Adrenal gland (tissue), 12 donors: ENCODE measurements around the gene OSTC. TPM values are rescaled to one million over a fixed set of nuclear protein-coding genes. Genes with fewer than 3 reads are reported as not detected.

Source experiments
- DNase-seq, 7 donors: peaks; one replicate each; pipeline ENCODE4 v3.0.0-alpha.2; 2019 to 2020
- H3K27ac ChIP-seq, 5 donors: fragments of 200-600 bp; sonication (generic) in 4 of 5; 1 replicate in 3 of 5; 2 replicates in 2 of 5; pipeline versions ENCODE4 v1.5.1 to v1.8.0; 2016 to 2020; ENCODE audit warnings: mild to moderate bottlenecking in 1 of 5
- H3K27me3 ChIP-seq: fragments of 200-600 bp; 2 replicates; pipeline ENCODE4 v1.8.0; 2021
- H3K36me3 ChIP-seq, 2 donors: fragments of 200-600 bp; replicated peaks in 1 of 2; 1 replicate in 1 of 2; 2 replicates in 1 of 2; pipeline versions ENCODE4 v1.5.1 to v1.8.0; 2018 to 2022
- H3K4me1 ChIP-seq, 2 donors: fragments of 200-600 bp; replicated peaks in 1 of 2; 1 replicate in 1 of 2; 2 replicates in 1 of 2; pipeline versions ENCODE4 v1.5.1 to v1.8.0; 2018 to 2021
- H3K4me3 ChIP-seq, 4 donors: fragments of 200-600 bp; sonication (generic) in 3 of 4; one replicate each; pipeline ENCODE4 v1.5.1; 2016 to 2018
- H3K9me3 ChIP-seq, 3 donors: fragments of 200-600 bp; sonication (generic) in 1 of 3; replicated peaks in 1 of 3; 1 replicate in 2 of 3; 2 replicates in 1 of 3; pipeline versions ENCODE4 v1.5.1 to v1.8.0; 2016 to 2021
- POLR2A ChIP-seq, 2 donors: fragments of 450-650 bp; IDR thresholded peaks; one replicate each; pipeline ENCODE4 v1.6.1; 2017; ENCODE audit warnings: antibody characterized with exemption in 2 of 2, mild to moderate bottlenecking in 2 of 2, moderate library complexity in 1 of 2
- WGBS, 4 donors: extraction: QIAGEN DNeasy Blood & Tissue Kit in 2 of 4; methylation state at CpG; one replicate each; pipeline versions ENCODE4 v1.1.5 to v1.1.7; 2013 to 2017; 5-methylcytosine and 5-hydroxymethylcytosine counted together
- intact Hi-C, 2 donors: fragments of 100-400 bp; cut with DNase I; formaldehyde crosslinking; loops; one replicate each; pipeline versions ENCODE4 v1.14.1 to v1.15.0; 2022 to 2023
- polyA plus RNA-seq, 3 donors: library from polyadenylated mRNA; stranded (reverse); fragments of 200-250 nt in 2 of 3; fragments of 350-450 nt in 1 of 3; fragmentation: Illumina TruSeq in 1 of 3; extraction: RNeasy Lipid Tissue Mini Kit (QIAGEN cat#74804) in 1 of 3; gene quantifications; one replicate each; pipeline ENCODE4 v1.2.3, GENCODE V29; 2013 to 2014
- total RNA-seq, 9 donors: library from RNA; depleted of rRNA in 4 of 9; stranded (reverse); fragments of >200 nt in 4 of 9; fragments of 120-200 nt in 1 of 9; fragmentation: NEBNext Ultra II Directional in 1 of 9; extraction: Animal tissue kit (Norgen Biotek cat#: 25700) in 1 of 9; gene quantifications; one replicate each; pipeline versions ENCODE4 v1.1.0 to v1.2.4, GENCODE V29; 2013 to 2023
- TF ChIP-seq, protein P1 (sequence below), 6 experiments: fragments of 450-650 bp in 4 of 6; fragments of 200-600 bp in 2 of 6; sonication (generic) in 1 of 6; IDR thresholded peaks; 1 replicate in 5 of 6; 2 replicates in 1 of 6; pipeline versions ENCODE4 v1.5.1 to v1.8.0; 2016 to 2021; ENCODE audit warnings: antibody characterized with exemption in 6 of 6, mild to moderate bottlenecking in 2 of 6, moderate library complexity in 1 of 6
- donor health status: healthy with polysubstance abuse.
- donor health status: Bipolar disorder and iron deficiency.
- donor health status: DM: yes; HTN: yes; CAD: no.
- donor health status: DM: no; HTN: no; CAD: no.
- donor health status: DM: no; HTN: no; CAD: no.
- donor health status: DM: yes; HTN: yes; CAD: no.

The OSTC gene
- total and polyA plus RNA-seq, 12 donors: 50.4 to 297 (median 75.7) TPM

GRCh38 chr4:108685036-108685686 is 34.8 kb downstream of the OSTC start:
- no peak overlapping the region for H3K4me3 ChIP-seq
- WGBS, 4 donors: 78 to 89% (median 85%) methylated on average over 4 of the region's 4 CpGs
- H3K27me3 ChIP-seq: no peaks in the 10 kb centered on the region
- no peak for DNase-seq
- H3K27ac ChIP-seq: no peak overlapping the region
- TF ChIP-seq POLR2A (IDR thresholded peaks at IDR 0.05): no peak
- intact Hi-C loops: loop anchor here in 1 of 2 donors (10.0 kb wide), 1 partner anchor 720 kb away; no protein-coding TSS in a partner anchor
- H3K9me3 ChIP-seq: no peaks in the 10 kb centered on the region
- H3K36me3 ChIP-seq: no peaks in the 10 kb centered on the region
- H3K4me1 ChIP-seq: no peaks in the 10 kb centered on the region

DNA sequence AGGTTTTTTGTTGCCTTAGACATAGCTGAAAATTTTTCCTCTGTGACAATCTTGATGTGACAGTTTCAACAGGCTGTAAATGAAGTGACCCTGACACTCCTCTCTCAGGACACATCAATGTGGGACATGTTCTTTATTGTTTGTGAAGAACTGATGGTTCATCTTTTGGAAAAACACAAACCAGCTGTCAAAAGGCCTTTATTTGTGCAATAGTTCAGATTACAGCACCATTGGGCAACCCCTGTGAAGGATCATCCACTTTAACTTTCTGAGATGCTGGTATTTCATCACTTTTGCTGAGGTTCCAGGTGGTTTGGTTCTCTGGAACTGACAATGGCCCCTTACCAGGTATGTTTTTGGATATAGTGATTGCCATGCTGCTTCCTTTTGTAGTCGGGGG is 40.3 kb downstream of the OSTC start:
- H3K9me3 ChIP-seq: no peaks in the 10 kb centered on the region
- intact Hi-C loops: no loop called here
- TF ChIP-seq, protein P1, sequence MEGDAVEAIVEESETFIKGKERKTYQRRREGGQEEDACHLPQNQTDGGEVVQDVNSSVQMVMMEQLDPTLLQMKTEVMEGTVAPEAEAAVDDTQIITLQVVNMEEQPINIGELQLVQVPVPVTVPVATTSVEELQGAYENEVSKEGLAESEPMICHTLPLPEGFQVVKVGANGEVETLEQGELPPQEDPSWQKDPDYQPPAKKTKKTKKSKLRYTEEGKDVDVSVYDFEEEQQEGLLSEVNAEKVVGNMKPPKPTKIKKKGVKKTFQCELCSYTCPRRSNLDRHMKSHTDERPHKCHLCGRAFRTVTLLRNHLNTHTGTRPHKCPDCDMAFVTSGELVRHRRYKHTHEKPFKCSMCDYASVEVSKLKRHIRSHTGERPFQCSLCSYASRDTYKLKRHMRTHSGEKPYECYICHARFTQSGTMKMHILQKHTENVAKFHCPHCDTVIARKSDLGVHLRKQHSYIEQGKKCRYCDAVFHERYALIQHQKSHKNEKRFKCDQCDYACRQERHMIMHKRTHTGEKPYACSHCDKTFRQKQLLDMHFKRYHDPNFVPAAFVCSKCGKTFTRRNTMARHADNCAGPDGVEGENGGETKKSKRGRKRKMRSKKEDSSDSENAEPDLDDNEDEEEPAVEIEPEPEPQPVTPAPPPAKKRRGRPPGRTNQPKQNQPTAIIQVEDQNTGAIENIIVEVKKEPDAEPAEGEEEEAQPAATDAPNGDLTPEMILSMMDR (IDR thresholded peaks at IDR 0.05): no peak
- no peak for TF ChIP-seq POLR2A (IDR thresholded peaks at IDR 0.05)

GRCh38 chr4:108693211-108693610 is 42.8 kb downstream of the OSTC start:
- DNase-seq: no peak
- H3K9me3 ChIP-seq: no peaks in the 10 kb centered on the region
- WGBS, 4 donors: 75 to 85% (median 82%) methylated on average over 3 of the region's 3 CpGs
- TF ChIP-seq, protein P1 (IDR thresholded peaks at IDR 0.05): no peak
- TF ChIP-seq POLR2A (IDR thresholded peaks at IDR 0.05): no peak
- H3K4me3 ChIP-seq: no peak overlapping the region
- no peaks in the 10 kb centered on the region for H3K27me3 ChIP-seq
- H3K4me1 ChIP-seq: no peaks in the 10 kb centered on the region
- intact Hi-C loops: no loop called here
- H3K27ac ChIP-seq: no peak overlapping the region
- H3K36me3 ChIP-seq: no peaks in the 10 kb centered on the region

More for the DNA sequence above, 40.3 kb downstream of the OSTC start:
- Histone ChIP-seq H3K36me3 (no peaks in the 10 kb centered on the region), H3K4me3 (no peak overlapping the region), H3K27me3 (no peaks in the 10 kb centered on the region), H3K4me1 (no peaks in the 10 kb centered on the region), H3K27ac (no peak overlapping the region)
- WGBS, 4 donors: 0 to 68% (median 51%) methylated on average over 1 of the region's 1 CpG
- no peak for DNase-seq

DNA sequence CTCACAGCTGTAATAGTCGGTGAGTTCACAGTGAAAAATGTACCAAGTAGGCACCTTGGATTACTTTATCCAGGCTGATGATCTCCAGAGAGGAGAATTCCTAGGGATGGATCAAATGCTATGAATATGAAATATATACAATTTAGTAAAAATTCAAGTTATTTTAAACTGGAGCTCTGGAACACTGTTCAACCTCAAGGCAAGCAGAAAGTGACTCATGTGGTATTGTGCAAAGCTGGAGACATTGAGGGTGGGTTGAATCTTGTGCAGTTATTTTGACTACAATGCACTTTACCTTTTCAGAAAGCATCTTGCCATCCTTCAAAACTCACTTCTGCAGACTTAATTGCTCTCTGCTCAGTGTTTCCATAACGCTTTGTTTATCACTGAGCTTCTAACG is 43.4 kb downstream of the OSTC start:
- no peaks in the 10 kb centered on the region for H3K9me3 ChIP-seq
- intact Hi-C loops: no loop called here
- no peak for DNase-seq
- 83 to 96% (median 90%) methylated on average over 3 of the region's 3 CpGs for WGBS, 4 donors
- H3K27me3 ChIP-seq: no peaks in the 10 kb centered on the region
- H3K36me3 ChIP-seq: no peaks in the 10 kb centered on the region
- no peak overlapping the region for H3K4me3 ChIP-seq
- TF ChIP-seq POLR2A (IDR thresholded peaks at IDR 0.05): no peak
- H3K27ac ChIP-seq: no peak overlapping the region
- no peaks in the 10 kb centered on the region for H3K4me1 ChIP-seq

GRCh38 chr4:108694423-108694822 is 44.0 kb downstream of the OSTC start:
- H3K36me3 ChIP-seq: no peaks in the 10 kb centered on the region
- no peaks in the 10 kb centered on the region for H3K4me1 ChIP-seq
- H3K27ac ChIP-seq: no peak overlapping the region
- no peak for DNase-seq
- WGBS, 4 donors: 70 to 79% (median 78%) methylated on average over 3 of the region's 3 CpGs
- intact Hi-C loops: no loop called here
- H3K27me3 ChIP-seq: no peaks in the 10 kb centered on the region
- H3K4me3 ChIP-seq: no peak overlapping the region
- TF ChIP-seq, protein P1 (IDR thresholded peaks at IDR 0.05): no peak
- no peak for TF ChIP-seq POLR2A (IDR thresholded peaks at IDR 0.05)
- H3K9me3 ChIP-seq: no peaks in the 10 kb centered on the region
